SK-N-MC (cell line): ENCODE measurements around the gene POU2F3.

Experiments used
- DNase-seq: peaks from one replicate; pipeline ENCODE4 v3.0.0-alpha.2; 2011; ENCODE audit warnings: low read depth, low spot score
- H3K27ac ChIP-seq: fragments of 200-600 bp; sonication (generic); 2 replicates; pipeline ENCODE4 v1.5.1; 2016; ENCODE audit warnings: mixed run types
- H3K36me3 ChIP-seq: fragments of 200-600 bp; sonication (generic); 2 replicates; pipeline ENCODE4 v1.6.1; 2017; ENCODE audit warnings: antibody characterized with exemption, low read length, mixed read lengths; ENCODE audit not compliant: insufficient read depth
- H3K4me3 ChIP-seq: fragments of 200-600 bp; sonication (generic); 2 replicates; pipeline ENCODE4 v1.5.1; 2016
- H3K9ac ChIP-seq: fragments of 200-600 bp; sonication (generic); 2 replicates; pipeline ENCODE4 v1.8.0; 2017; ENCODE audit warnings: mixed run types, mixed read lengths; ENCODE audit not compliant: insufficient read length
- H3K9me3 ChIP-seq: fragments of 200-600 bp; sonication (generic); 2 replicates; pipeline ENCODE4 v1.6.1; 2017; ENCODE audit warnings: low read depth, mild to moderate bottlenecking, antibody characterized with exemption, low read length, moderate library complexity, mixed read lengths
- EZH2 ChIP-seq: fragments of 200-600 bp; sonication (generic); IDR thresholded peaks from one replicate; pipeline ENCODE4 v1.6.1; 2017; ENCODE audit warnings: antibody characterized with exemption
- FOXP2 ChIP-seq: optimal IDR thresholded peaks from 2 replicates; pipeline ENCODE3; 2011; ENCODE audit warnings: mild to moderate bottlenecking, moderate library complexity; ENCODE audit not compliant: insufficient read depth; ENCODE audit errors: extremely low read length, control extremely low read depth
- POLR2AphosphoS5 ChIP-seq: IDR thresholded peaks from 2 replicates; pipeline ENCODE4 v1.6.1; 2012; ENCODE audit warnings: mild to moderate bottlenecking, low read depth, low read length, borderline replicate concordance

POU2F3 gene

DNA sequence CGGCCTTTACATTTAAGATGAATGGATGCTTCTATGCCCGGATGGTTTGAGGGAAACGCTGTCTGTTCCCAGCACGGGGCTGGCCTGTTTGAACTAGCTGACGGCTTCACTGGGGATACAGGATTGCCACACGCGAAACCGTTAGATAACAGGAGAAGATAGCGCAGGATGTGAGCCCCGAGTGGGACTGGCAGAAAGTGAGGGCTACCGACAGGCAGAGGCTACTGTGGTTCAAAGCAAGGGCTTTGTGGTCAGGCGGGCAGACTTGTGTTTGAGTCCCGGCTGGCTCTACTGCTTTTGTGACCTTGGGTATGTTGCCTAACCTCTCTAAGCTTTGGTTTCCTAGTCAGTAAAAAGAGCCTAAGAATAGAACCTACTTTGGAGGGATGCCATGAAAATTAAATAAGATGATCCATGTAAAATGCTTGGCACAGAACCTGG is 31.9 kb upstream of the POU2F3 start:
- no peak for DNase-seq
- no peak for TF ChIP-seq EZH2
- TF ChIP-seq FOXP2 = no peak
- no peak for TF ChIP-seq POLR2AphosphoS5
- Histone ChIP-seq H3K4me3 (no peak overlapping the region), H3K27ac (no peak overlapping the region), H3K9me3 (no peaks in the 10 kb centered on the region), H3K36me3 (no peaks in the 10 kb centered on the region), H3K9ac (no peak overlapping the region)

DNA sequence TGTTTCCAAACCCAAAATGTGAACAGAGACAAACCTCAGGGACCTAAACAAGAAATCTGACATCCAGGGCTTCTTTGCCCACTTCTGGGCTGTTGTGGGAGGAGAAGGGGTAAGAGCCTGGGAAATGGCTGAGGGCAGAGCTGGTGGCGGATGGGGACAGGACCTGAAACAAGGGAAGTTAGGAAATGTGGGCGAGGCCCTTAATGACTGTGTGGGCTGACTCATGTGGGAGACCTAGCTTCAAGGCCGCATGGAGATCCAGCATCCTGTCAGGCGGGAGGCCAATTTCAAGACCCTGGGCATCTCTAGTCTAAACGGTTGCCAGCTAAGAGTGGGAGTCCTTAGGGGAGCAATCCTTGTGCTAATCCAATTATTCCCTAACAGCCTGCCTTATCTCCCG is 31.2 kb upstream of the POU2F3 start:
- Histone ChIP-seq H3K4me3 (no peak overlapping the region), H3K9ac (no peak overlapping the region), H3K27ac (no peak overlapping the region), H3K9me3 (no peaks in the 10 kb centered on the region), H3K36me3 (no peaks in the 10 kb centered on the region)
- DNase-seq = no peak
- TF ChIP-seq POLR2AphosphoS5 (no peak), FOXP2 (no peak), EZH2 (no peak)

DNA sequence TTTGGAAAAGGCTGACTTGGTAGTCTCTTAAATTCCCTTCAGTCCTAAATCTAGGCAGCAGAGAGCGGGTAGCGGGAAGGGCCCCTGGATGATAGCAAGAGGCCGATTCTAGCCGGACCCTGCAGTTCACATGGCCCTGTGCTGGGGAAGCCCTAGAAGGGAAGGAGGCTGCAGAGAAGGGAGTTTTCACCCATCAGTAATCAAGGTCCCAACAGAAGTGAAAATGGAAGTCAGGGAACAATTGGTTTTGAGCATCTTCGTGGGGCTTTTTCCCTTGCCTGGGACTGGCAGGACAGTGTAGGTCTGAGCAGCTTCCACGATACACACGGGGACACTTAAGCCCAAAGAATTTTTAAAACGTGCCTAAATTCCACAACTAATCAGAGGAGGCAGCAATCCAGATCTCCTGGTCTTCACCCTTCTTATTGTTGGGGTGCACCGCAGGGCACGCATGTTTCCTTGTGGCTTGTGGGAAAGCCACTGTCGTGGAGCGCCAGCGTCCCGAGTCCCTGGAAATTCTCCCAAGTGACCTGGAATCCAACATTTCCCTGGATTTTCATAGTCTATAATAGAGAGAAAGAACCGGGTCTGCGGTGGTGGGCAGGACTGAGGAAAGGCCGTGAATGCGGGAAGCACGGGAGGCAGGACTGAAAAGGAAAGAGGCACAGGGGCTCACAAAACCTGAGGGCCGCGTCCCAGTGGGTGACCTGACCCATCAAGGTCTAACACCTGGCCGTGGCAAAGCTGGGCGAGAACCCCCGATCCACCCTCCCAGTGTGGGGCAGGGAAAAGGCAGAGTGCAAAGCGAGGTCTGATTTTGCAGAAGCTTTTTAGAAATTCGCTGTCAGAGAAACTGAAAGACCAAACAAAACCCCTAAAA is 30.0 kb upstream of the POU2F3 start:
- H3K9ac ChIP-seq = peak overlapping the region; percentile 66
- peak overlapping the region; percentile 77 for H3K4me3 ChIP-seq
- no peak for TF ChIP-seq EZH2
- no peak for TF ChIP-seq FOXP2
- TF ChIP-seq POLR2AphosphoS5 = no peak
- no peaks in the 10 kb centered on the region for H3K9me3 ChIP-seq
- peaks cover 7% of the 10 kb centered on the region; the same call in 1 of the 2 replicates for H3K36me3 ChIP-seq
- no peak for DNase-seq
- H3K27ac ChIP-seq = no peak overlapping the region

DNA sequence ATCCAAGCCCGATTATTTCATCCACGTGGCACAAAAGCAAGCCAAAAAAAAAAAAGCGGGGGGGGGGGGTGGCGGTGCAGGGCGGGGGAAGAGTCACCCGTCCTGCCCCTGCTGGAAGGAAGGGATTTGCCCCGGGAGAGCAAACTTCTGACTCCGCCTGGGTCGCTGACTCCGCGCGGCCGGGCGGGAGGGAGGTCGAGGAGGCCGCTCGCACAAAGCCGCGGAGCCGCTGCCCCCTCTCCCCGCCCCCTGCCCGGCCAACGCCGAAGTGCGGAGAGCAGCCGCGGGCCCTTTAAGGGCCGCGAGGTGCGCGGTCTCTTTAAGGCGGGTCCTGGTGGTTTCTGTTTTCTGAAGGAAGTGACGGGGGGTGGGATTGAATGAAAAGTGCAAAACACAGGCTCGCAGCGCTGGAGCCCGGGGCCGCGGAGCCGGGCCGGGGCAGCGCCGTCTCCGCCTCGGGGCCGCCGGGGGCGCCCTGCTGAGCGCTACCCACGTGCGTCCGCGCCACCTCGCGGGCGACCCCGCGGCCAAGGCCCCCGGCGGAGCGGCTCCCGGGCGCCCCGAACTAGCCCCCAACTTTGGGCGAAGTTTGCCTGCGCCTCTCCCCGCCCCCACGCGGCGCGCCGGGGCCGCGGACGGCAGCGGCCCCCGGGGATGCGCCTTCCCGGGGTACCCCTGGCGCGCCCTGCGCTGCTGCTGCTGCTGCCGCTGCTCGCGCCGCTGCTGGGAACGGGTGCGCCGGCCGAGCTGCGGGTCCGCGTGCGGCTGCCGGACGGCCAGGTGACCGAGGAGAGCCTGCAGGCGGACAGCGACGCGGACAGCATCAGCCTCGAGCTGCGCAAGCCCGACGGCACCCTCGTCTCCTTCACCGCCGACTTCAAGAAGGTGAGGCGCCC is 29.1 kb upstream of the POU2F3 start, which contains the start of gene OAF:
OAF (plus strand) TSS at position 407 of the 896 bp plus-strand sequence; CDS start at position 655, 248 bp downstream.
- Histone ChIP-seq H3K36me3 (peaks cover 7% of the 10 kb centered on the region; the same call in 1 of the 2 replicates), H3K4me3 (peak within 1 kb of the TSS; percentile 77), H3K9ac (peak within 1 kb of the TSS; percentile 66), H3K9me3 (no peaks in the 10 kb centered on the region), H3K27ac (peak within 1 kb of the TSS; percentile 64; the same call in 1 of the 2 replicates)
- TF ChIP-seq POLR2AphosphoS5 (no peak), EZH2 (no peak), FOXP2 (no peak)
- DNase-seq = no peak

DNA sequence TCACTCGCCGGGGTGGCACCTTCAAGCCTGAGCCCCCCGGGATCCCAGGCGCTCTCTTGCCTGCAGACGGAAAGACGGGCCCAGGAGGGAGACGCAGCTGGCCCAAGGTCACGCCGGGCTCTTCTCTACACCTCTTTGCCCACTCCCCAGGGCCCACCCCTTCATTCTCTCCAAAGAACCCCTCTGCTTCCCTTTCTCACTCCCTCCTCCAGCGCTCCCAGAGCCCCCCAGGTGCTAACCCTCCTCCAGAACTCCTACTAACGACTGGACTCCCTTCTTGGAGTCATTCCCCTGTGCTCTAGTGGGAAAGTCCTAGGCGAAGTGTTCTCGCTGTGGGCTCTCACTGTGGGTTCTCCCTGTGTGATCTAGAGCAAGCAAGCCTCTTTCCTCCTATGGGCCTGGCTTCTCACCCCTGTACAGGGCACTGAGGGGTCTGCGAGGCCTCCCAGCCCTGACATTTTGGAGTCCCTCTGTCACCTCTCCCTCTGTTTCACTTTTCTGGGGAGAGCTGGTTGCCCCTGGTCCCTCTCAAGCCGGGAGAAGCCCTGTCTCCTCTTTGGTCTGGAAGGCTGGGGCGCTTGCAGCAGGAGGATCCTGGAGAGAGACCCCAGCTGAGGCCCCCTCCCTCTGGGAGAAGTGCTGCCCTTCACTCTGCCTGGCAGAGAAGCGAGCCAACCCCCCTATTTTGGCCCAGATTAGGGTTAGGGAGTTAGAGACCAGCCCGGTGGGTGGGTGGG is 28.2 kb upstream of the POU2F3 start:
- Histone ChIP-seq H3K36me3 (peaks cover 7% of the 10 kb centered on the region; the same call in 1 of the 2 replicates), H3K9me3 (no peaks in the 10 kb centered on the region), H3K27ac (no peak overlapping the region), H3K9ac (peak overlapping the region; percentile 66), H3K4me3 (peak overlapping the region; percentile 77)
- no peak for DNase-seq
- TF ChIP-seq EZH2 (no peak), POLR2AphosphoS5 (no peak), FOXP2 (no peak)

DNA sequence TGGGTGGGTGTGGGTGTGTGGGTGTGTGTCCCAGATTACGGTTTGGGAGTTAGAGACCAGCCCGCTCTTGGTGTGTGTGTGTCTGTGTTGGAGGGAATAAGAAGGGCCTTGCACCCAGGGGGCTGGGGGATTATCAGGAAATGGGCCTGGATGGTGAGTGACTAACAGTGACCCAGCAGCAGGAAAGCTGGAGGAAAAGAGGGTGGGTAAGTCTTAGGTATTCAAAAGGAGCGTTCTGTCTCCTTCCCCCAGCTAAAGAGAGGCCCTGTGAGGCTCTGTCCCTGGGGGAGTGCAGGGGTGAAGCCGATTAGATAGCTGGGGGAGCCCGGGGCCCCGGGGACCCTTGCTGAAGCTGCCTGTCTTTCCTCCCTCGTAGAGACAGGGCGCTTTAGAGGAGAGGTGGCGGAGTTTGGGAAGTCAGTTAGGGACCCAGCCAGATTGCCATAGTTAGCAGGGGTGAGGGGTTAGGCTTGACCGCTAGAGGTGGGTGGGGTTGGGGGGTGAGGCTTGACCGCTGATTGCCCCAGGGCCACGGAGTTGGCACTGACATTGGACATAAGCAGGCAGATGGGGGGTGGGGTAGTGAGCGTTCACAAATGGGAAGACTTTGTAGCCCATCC is 27.6 kb upstream of the POU2F3 start:
- DNase-seq = no peak
- TF ChIP-seq EZH2 (no peak), FOXP2 (no peak), POLR2AphosphoS5 (no peak)
- no peak overlapping the region for H3K9ac ChIP-seq
- H3K9me3 ChIP-seq = no peaks in the 10 kb centered on the region
- peaks cover 7% of the 10 kb centered on the region; the same call in 1 of the 2 replicates for H3K36me3 ChIP-seq
- H3K4me3 ChIP-seq = peak overlapping the region; percentile 77
- H3K27ac ChIP-seq = no peak overlapping the region

DNA sequence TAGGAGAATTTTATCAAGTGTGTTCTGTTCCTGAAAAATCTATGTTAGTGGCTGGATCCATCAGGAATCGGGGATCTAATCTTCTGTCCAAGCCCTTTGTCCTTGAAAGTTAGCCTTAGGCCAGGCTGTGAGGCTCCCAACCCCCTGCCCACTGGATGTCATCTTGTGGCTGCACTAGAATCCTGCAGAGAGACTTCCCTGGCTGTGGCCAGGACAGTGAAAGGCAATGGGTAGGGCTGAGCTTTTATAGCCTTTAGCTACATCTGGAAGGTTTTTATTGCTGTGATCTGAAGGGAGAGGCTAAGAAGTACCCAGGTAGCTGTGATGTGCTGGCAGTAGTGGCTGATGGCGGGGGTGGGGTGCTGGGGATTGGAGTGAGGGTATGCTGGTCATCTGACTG is 27.0 kb upstream of the POU2F3 start:
- DNase-seq = no peak
- Histone ChIP-seq H3K27ac (no peak overlapping the region), H3K9ac (no peak overlapping the region), H3K36me3 (peaks cover 7% of the 10 kb centered on the region; the same call in 1 of the 2 replicates), H3K4me3 (peak overlapping the region; percentile 77), H3K9me3 (no peaks in the 10 kb centered on the region)
- TF ChIP-seq POLR2AphosphoS5 = no peak
- TF ChIP-seq EZH2 = no peak
- no peak for TF ChIP-seq FOXP2

DNA sequence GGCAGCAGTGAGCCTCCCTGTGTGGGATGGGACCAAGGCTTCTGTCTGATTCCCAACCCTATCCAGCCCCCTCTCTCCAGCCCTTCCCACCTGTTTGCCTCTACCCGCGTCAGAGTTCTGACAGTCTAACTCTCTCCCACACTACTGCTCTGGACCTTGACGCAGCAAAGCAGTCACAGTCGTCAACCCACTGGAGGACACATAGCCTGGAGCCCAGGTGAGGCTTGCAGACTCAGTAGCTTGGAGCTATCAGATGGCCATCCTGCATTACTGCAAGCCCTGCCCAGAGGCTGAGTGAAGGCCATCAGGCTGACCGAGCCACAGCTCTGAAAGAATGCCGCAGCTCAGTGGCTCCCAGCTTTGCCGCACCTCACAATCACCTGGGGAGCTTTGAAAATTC is 25.4 kb upstream of the POU2F3 start:
- DNase-seq = no peak
- Histone ChIP-seq H3K9ac (no peak overlapping the region), H3K36me3 (peaks cover 7% of the 10 kb centered on the region; the same call in 1 of the 2 replicates), H3K4me3 (no peak overlapping the region), H3K9me3 (no peaks in the 10 kb centered on the region), H3K27ac (no peak overlapping the region)
- TF ChIP-seq EZH2 (no peak), FOXP2 (no peak), POLR2AphosphoS5 (no peak)
